Endothelial cell (in vitro differentiated cells): ENCODE measurements around the gene AIFM2. TPM values are rescaled to one million over a fixed set of nuclear protein-coding genes. Genes with fewer than 3 reads are reported as not detected.
A peak's percentile ranks its signal among the peaks of the same experiment; 100 is the strongest.

ENCODE experiments used
- DNase-seq: peaks from one replicate; pipeline ENCODE4 v3.0.0; 2021; ENCODE audit warnings: low spot score
- H3K27ac Mint-ChIP-seq: one replicate; pipeline ENCODE4 v1.8.0; 2021; ENCODE audit warnings: mixed read lengths, inconsistent platforms; ENCODE audit not compliant: unreplicated experiment
- H3K27me3 Mint-ChIP-seq: one replicate; pipeline ENCODE4 v1.8.0; 2021; ENCODE audit warnings: mild to moderate bottlenecking, moderate library complexity, mixed read lengths, inconsistent platforms; ENCODE audit not compliant: unreplicated experiment
- H3K36me3 Mint-ChIP-seq: one replicate; pipeline ENCODE4 v1.8.0; 2021; ENCODE audit warnings: mild to moderate bottlenecking, low read depth, mixed read lengths, inconsistent platforms; ENCODE audit not compliant: unreplicated experiment
- H3K4me1 Mint-ChIP-seq: one replicate; pipeline ENCODE4 v1.8.0; 2021; ENCODE audit warnings: mild to moderate bottlenecking, mixed read lengths, inconsistent platforms; ENCODE audit not compliant: unreplicated experiment
- H3K4me3 Mint-ChIP-seq: one replicate; pipeline ENCODE4 v1.8.0; 2021; ENCODE audit warnings: mild to moderate bottlenecking, mixed read lengths, inconsistent platforms; ENCODE audit not compliant: unreplicated experiment
- H3K9me3 Mint-ChIP-seq: one replicate; pipeline ENCODE4 v1.8.0; 2021; ENCODE audit warnings: mixed read lengths, inconsistent platforms; ENCODE audit not compliant: unreplicated experiment
- total RNA-seq: library from RNA; stranded (reverse); fragmentation: NEBNext Ultra II Directional; extraction: Animal tissue kit (Norgen Biotek cat#: 25700); gene quantifications from one replicate; pipeline ENCODE4 v1.2.1, GENCODE V29; 2021; ENCODE audit not compliant: unreplicated experiment
- TF ChIP-seq, protein P1 (sequence below): fragments of 200-600 bp; sonication (generic); IDR thresholded peaks from one replicate; pipeline ENCODE4 v1.5.0; 2021; ENCODE audit warnings: antibody characterized with exemption; ENCODE audit not compliant: unreplicated experiment

AIFM2 gene
- total RNA-seq, 1 donor from 2014 or later: 1.7 TPM

DNA sequence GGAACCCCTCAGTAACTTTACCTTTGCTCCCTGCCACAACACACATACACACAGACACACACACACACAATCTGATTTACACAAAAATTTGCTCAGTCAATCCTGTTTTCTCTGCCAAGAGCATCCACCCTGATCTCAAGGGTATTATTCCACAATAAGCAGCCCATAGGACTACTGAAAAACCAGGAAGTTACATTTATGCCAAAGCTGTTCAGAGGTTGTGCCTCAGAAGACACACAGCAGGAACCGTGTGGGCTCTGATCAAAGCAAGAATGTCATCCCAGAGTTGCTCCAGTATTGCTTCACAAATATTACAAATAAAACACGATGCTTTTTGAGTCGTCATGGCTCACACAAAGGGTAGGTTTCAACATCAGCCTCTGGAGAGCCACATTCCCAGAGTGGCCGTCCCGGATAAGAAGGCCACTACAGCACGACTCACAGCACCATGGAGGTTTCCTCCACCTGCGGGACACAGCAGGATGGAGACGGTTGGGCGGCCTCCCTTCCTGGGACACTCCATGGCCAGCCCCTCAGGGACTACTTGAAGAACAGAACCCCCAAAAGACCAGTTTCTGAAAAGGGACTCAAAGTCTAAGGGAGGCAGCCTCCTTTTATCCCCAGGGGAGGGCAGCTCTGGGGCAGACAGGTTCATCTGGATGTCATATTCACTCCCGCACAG is 1.6 kb downstream of the AIFM2 start:
- Mint-ChIP-seq H3K4me3 (peak overlapping the region; percentile 6), H3K36me3 (no peaks in the 10 kb centered on the region), H3K27me3 (peaks cover 12% of the 10 kb centered on the region), H3K4me1 (peaks cover 9% of the 10 kb centered on the region), H3K9me3 (no peaks in the 10 kb centered on the region), H3K27ac (no peak overlapping the region)
- DNase-seq: no peak
- TF ChIP-seq, protein P1, sequence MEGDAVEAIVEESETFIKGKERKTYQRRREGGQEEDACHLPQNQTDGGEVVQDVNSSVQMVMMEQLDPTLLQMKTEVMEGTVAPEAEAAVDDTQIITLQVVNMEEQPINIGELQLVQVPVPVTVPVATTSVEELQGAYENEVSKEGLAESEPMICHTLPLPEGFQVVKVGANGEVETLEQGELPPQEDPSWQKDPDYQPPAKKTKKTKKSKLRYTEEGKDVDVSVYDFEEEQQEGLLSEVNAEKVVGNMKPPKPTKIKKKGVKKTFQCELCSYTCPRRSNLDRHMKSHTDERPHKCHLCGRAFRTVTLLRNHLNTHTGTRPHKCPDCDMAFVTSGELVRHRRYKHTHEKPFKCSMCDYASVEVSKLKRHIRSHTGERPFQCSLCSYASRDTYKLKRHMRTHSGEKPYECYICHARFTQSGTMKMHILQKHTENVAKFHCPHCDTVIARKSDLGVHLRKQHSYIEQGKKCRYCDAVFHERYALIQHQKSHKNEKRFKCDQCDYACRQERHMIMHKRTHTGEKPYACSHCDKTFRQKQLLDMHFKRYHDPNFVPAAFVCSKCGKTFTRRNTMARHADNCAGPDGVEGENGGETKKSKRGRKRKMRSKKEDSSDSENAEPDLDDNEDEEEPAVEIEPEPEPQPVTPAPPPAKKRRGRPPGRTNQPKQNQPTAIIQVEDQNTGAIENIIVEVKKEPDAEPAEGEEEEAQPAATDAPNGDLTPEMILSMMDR: no peak

- Mint-ChIP-seq H3K36me3 (no peaks in the 10 kb centered on the region), H3K4me3 (no peak overlapping the region), H3K27ac (no peak overlapping the region), H3K9me3 (no peaks in the 10 kb centered on the region), H3K27me3 (peaks cover 4% of the 10 kb centered on the region), H3K4me1 (no peaks in the 10 kb centered on the region)
- no peak for DNase-seq
- TF ChIP-seq, protein P1: no peak
Measured at GRCh38 chr10:70126700-70127395, 5.8 kb downstream of the AIFM2 start.

- H3K27ac Mint-ChIP-seq: no peak overlapping the region
- TF ChIP-seq, protein P1: no peak
- no peak overlapping the region for H3K4me3 Mint-ChIP-seq
- no peaks in the 10 kb centered on the region for H3K4me1 Mint-ChIP-seq
- peaks cover 2% of the 10 kb centered on the region for H3K27me3 Mint-ChIP-seq
- H3K36me3 Mint-ChIP-seq: no peaks in the 10 kb centered on the region
- no peaks in the 10 kb centered on the region for H3K9me3 Mint-ChIP-seq
- DNase-seq: no peak
Measured at GRCh38 chr10:70125918-70126552, 6.6 kb downstream of the AIFM2 start.

GRCh38 chr10:70124918-70125317 is 7.7 kb downstream of the AIFM2 start:
- H3K9me3 Mint-ChIP-seq: no peaks in the 10 kb centered on the region
- H3K4me1 Mint-ChIP-seq: no peaks in the 10 kb centered on the region
- TF ChIP-seq, protein P1: no peak
- DNase-seq: no peak
- no peaks in the 10 kb centered on the region for H3K36me3 Mint-ChIP-seq
- no peak overlapping the region for H3K4me3 Mint-ChIP-seq
- H3K27me3 Mint-ChIP-seq: peaks cover 2% of the 10 kb centered on the region
- no peak overlapping the region for H3K27ac Mint-ChIP-seq

DNA sequence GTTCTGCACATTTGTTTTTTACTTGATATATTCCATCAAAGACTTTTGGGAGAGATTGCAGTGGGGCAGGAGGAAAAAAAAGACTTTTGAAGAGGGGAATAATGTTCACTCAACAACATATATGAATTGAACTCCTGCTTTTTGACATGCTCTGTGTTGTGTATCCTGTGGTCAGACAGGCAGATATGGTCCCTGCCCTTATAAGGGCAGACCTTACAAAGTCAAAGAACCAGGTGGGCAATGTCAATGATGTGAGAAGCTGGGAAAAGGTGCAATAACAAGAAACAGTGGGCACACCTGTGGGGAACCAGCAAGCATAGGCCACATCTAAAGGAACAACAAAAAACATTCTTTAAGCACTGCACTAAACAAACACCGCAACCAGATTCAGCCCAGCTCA is 8.2 kb downstream of the AIFM2 start:
- TF ChIP-seq, protein P1: no peak
- Mint-ChIP-seq H3K4me3 (no peak overlapping the region), H3K4me1 (no peaks in the 10 kb centered on the region), H3K36me3 (no peaks in the 10 kb centered on the region), H3K9me3 (no peaks in the 10 kb centered on the region), H3K27ac (no peak overlapping the region), H3K27me3 (peaks cover 2% of the 10 kb centered on the region)
- no peak for DNase-seq
